HTR-8/SVneo (cell line): Measurements from ENCODE around the gene MAST4.

ENCODE experiments used
- DNase-seq: peaks from one replicate; pipeline ENCODE4 v3.0.0; 2011; ENCODE audit warnings: low spot score, mixed read lengths; ENCODE audit not compliant: insufficient read length
- FAIRE-seq: peaks from 2 replicates; lab custom pipeline; 2011; peaks lifted over from hg19 to GRCh38; lab: Jason Lieb, UNC

Gene MAST4

GRCh38 chr5:66595756-66596635, at the start of gene MAST4:
MAST4 (plus strand) TSS chr5:66596393; CDS start chr5:66596656, 263 bp downstream.
- peak; percentile 73 for FAIRE-seq
- DNase-seq = peak; percentile 77

- no peak for DNase-seq
- no peak for FAIRE-seq
These were observed 49.7 kb upstream of the MAST4 start for GRCh38 chr5:66546541-66546940.

- FAIRE-seq (no peak), DNase-seq (no peak)
These were observed 44.9 kb upstream of the MAST4 start for GRCh38 chr5:66551338-66551737.

- FAIRE-seq (no peak), DNase-seq (no peak)
These were observed 44.2 kb upstream of the MAST4 start for GRCh38 chr5:66551945-66552344.

GRCh38 chr5:66553368-66553912, 42.8 kb upstream of the MAST4 start:
- DNase-seq = no peak
- FAIRE-seq = no peak

GRCh38 chr5:66553916-66554575, 42.1 kb upstream of the MAST4 start:
- FAIRE-seq (no peak), DNase-seq (peak; percentile 21)

GRCh38 chr5:66554884-66555283, 41.3 kb upstream of the MAST4 start:
- no peak for FAIRE-seq

GRCh38 chr5:66558560-66558959, 37.6 kb upstream of the MAST4 start:
- no peak for DNase-seq
- FAIRE-seq = no peak

More at GRCh38 chr5:66554884-66555283, 41.3 kb upstream of the MAST4 start:
- DNase-seq = no peak

- no peak for FAIRE-seq
- no peak for DNase-seq
These were observed 35.8 kb upstream of the MAST4 start for GRCh38 chr5:66560371-66560770.

GRCh38 chr5:66561256-66561990, 34.8 kb upstream of the MAST4 start:
- no peak for FAIRE-seq
- no peak for DNase-seq

GRCh38 chr5:66565878-66566277, 30.3 kb upstream of the MAST4 start:
- FAIRE-seq (no peak), DNase-seq (no peak)

- FAIRE-seq = no peak
These were observed 28.7 kb upstream of the MAST4 start for GRCh38 chr5:66567474-66567873.

GRCh38 chr5:66570201-66570600, 26.0 kb upstream of the MAST4 start:
- no peak for FAIRE-seq
- no peak for DNase-seq

More at GRCh38 chr5:66567474-66567873, 28.7 kb upstream of the MAST4 start:
- DNase-seq = no peak

- no peak for FAIRE-seq
- no peak for DNase-seq
These were observed 22.5 kb upstream of the MAST4 start for GRCh38 chr5:66573733-66574132.

GRCh38 chr5:66582499-66583165, 13.6 kb upstream of the MAST4 start:
- FAIRE-seq (no peak), DNase-seq (peak; percentile 9)

GRCh38 chr5:66585291-66585690, 10.9 kb upstream of the MAST4 start:
- FAIRE-seq (no peak), DNase-seq (no peak)

GRCh38 chr5:66587771-66588170, 8.4 kb upstream of the MAST4 start:
- FAIRE-seq = no peak
- no peak for DNase-seq

GRCh38 chr5:66596636-66597182, 516 bp downstream of the MAST4 start:
- FAIRE-seq (no peak), DNase-seq (no peak)

GRCh38 chr5:66597183-66597757, 1.1 kb downstream of the MAST4 start:
- DNase-seq (peak; percentile 8), FAIRE-seq (peak; percentile 13)
